Activated T-cell treated with anti-CD3 and anti-CD28 coated beads for 24 hours (primary cell): Measurements from ENCODE around the gene SGTA.

Experiments used
- DNase-seq: peaks from one replicate; pipeline ENCODE4 v3.0.0-alpha.2; 2020; ENCODE audit warnings: low read depth

The SGTA gene

GRCh38 chr19:2770055-2771013, 12.7 kb downstream of the SGTA start:
- DNase-seq, result no peak

GRCh38 chr19:2769218-2769617, 13.9 kb downstream of the SGTA start:
- DNase-seq, result no peak

GRCh38 chr19:2768365-2769132, 14.5 kb downstream of the SGTA start:
- DNase-seq, result no peak

DNA sequence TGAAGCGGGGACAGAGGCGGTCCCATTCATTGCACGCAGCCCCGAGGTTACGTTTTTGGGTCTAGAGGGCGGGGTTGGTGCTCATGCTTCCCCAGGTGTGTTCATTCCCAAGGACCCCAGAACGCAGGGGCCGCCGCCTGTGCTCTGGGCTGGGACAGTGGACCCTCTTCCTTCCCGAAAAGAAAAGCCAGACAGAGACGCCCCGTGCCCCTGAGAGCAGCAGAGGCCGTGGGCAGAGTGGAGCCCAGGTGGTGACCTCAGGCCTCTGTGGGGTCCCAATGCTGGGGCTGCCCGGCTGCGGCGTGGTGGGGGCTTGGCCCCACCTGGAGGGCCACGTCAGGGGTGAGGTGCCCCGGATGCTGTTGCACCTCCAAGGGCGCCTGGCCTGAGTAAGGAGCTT, 15.4 kb downstream of the SGTA start:
- DNase-seq, result no peak

- no peak for DNase-seq
Observed at GRCh38 chr19:2766594-2767372, 16.3 kb downstream of the SGTA start.

DNA sequence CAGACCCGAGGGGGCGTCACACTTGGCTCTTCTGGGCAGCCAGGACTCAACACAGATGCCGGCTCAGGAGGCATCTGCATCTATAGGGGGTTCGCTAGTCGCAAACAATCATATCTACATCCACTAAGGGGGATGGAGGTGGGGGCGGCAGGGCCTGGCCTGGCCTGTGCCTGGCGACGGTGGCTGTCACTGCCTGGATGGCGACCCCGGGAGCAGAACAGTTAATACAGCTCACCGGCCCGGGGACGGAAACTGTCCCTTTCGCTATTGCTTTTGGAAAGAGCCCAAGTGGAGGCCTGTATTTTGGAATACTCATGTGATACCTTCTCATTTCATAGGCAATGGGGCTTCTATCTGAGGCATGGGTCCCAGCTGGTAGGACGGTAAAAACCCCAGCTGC, 17.7 kb downstream of the SGTA start:
- no peak for DNase-seq

DNA sequence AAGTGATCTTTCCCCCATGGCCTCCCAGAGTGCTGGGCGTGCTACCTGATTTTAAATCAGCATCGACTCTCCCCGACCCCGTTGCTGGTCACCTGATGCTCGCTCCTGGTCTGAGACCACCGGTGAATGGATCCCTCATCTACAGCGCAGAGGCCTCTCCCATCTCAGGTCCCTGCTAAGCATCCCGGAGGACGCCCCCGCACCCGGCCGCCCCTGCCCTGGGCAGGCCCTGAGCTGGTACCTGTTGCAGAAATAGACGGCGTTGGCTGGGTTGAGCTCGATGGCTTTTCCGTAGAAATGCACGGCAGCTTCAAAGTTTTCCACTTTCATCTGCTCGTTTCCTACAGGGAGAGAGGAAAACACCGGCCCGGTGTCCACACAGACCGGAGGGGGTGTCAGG, 18.1 kb downstream of the SGTA start:
- DNase-seq, result no peak

DNA sequence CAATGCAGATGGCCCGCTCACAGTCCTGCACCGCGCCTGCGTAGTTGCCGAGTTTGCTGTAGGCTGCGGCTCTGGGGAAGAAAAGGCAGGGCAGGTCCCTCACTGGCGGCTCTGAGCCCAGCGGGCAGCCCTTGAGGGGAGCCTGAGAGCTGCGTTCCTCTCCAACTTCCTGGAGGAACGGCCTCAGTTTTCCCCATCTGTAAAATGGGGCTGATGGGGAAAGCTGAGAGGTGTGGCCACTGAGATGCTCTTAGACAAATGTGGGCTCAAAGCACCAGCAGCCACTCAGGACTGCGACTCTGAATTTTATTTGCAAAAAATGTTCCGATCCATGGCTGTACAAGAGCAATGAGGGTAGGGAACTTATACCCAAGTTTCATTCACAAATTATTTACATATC, 19.4 kb downstream of the SGTA start:
- DNase-seq, result no peak

- DNase-seq, result no peak
Observed at GRCh38 chr19:2762783-2763496, 20.1 kb downstream of the SGTA start.

DNA sequence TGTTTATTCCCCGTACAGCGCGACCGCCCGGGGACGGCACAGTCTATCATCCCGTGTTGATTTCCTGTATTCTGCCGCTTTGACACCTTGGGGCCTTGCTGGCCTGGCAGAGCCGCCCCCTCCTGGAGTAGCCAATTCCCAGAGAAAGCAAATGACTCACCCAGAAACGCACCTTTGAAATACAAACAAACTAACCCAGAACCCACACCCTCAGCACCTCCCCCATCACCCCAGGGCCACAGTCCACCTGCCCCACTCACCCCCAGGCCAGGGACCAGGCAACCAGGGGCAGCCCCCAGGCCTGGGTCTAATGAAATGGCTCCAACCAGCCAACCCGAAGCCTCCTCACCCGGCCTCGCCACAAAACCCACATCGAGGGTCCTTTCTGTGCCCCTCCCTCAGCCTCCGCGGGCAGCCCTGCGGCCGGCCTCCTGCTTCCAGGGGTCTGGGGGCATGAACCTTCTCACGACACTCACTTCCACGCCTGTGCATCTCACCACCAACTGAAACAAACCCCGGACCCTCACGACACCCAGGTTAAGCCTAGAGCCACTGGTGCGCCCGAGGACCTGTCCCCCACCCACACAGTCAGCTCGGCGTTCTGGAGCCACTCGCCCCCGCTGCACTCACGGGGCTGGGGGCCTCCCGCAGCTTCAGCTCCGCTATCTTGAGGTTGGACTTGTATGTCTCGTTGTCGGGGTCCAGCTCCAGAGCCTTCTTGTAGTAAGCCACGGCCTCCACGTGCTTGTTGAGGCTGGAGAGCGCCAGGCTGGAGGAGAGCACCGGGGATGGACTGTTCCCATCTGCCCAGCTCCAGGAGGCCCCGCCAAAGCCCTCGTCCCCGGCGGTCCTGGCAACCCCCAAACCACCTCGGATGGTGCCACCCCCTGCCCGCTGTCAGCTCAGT, 20.9 kb downstream of the SGTA start:
- no peak for DNase-seq

DNA sequence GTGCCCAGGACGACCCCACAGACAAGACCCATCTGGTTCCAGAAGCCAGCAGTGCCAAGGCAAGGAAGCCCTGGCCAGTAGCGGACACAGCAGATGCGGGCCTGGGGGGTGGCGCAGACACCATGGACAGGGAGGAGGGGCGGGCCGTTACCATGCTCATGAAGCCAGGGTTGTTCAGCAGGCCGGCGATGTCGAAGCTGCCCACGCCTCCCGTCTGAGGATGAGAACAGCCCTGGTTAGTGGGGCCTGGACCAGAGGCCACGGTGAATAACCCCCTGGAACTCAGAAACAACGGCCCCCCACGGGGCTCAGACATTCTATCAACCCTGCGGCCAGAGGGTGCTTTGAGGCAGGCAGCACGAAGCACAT, 21.8 kb downstream of the SGTA start:
- DNase-seq, result no peak

GRCh38 chr19:2759965-2760364, 23.1 kb downstream of the SGTA start:
- DNase-seq, result no peak

- no peak for DNase-seq
Observed at GRCh38 chr19:2759362-2759761, 23.7 kb downstream of the SGTA start.

DNA sequence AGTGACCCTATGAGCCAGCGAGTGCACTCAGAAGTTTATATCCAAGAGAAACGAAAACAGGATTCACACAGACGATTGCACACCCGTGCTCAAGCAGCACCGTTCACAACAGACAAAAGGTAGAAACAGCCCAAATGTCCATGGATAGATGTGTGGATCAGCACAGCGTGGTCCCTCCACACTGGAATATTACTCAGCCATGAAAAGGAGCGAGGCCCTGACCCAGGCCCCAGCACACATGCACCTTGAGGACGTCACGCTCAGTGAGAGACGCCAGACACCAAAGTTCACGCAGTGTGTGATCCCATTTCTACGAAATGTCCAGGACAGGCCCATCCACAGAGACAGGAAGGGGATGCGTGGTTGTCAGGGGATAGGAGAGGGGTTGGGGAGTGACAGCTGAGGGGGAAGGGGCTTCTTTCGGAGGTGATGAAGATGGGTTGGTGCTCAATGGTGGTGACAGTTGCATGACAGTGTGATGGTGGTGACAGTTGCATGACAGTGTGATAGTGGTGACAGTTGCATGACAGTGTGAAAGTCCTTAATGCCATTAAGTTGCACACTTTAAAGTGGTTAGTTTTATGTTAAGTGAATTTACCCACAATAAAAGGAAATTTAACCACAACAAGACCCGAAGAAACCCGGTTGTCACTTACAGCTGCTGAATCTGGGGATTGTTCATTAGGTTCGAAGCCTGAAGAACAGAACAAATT, 24.3 kb downstream of the SGTA start:
- DNase-seq, result no peak

- DNase-seq, result no peak
Observed at GRCh38 chr19:2756921-2757881, 25.9 kb downstream of the SGTA start.

DNA sequence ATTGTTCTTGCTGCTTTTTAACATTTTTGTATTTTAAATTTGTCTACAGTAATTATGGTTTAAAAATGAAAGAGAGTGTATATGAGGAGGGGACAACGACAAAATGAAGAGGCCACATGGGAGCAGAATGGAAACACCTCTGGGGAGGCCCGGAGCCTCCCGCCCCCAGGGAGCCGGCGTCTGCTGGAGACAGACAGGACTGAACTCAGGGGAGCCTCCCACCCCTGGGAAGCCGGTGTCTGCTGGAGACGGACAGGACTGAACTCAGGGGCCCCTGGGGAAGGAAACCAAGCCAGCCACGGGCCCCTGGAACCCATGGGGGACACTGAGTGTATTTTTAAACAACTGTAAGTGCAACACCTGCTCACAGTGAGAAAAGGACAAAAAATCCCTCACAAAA, 26.6 kb downstream of the SGTA start:
- no peak for DNase-seq

DNA sequence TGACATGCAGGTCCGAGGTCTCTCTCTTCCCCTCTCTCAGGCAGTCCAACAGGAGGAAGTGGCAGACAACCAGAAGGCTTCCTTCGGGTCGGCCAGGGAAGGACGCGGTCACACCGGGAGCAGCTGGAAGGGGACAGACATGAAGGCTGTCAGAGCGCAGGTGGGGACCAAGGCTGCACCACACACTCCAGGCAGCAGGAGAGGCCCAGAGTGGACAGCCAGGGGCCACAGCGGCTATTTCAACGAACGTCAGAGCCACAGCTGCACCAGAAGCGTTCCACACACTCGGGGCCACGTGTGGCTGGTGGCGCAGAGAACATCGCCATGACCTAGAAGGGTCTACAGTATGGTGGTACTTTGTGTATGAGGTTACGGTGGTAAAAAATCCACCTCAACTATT, 27.3 kb downstream of the SGTA start:
- DNase-seq, result no peak

- no peak for DNase-seq
Observed at GRCh38 chr19:2755448-2755705, 27.7 kb downstream of the SGTA start.
